Esophagus muscularis mucosa (tissue), 3 donors: ENCODE results near the gene FGF14.

Source experiments
- CTCF ChIP-seq, 3 experiments: fragments of 200-600 bp in 2 of 3; fragments of 450-650 bp in 1 of 3; sonication (generic) in 2 of 3; IDR thresholded peaks; one replicate each; pipeline ENCODE4 v1.5.1; 2017 to 2019; ENCODE audit warnings: antibody characterized with exemption in 3 of 3, mild to moderate bottlenecking in 2 of 3, moderate library complexity in 1 of 3
- POLR2A ChIP-seq: fragments of 450-650 bp; IDR thresholded peaks from one replicate; pipeline ENCODE4 v1.6.1; 2017; ENCODE audit warnings: antibody characterized with exemption, moderate library complexity, mild to moderate bottlenecking, low read depth
- POLR2AphosphoS5 ChIP-seq, 2 donors: sonication (generic); formaldehyde crosslinking; IDR thresholded peaks; one replicate each; pipeline ENCODE4 v1.6.1; 2017; ENCODE audit warnings: antibody characterized with exemption in 2 of 2

GRCh38 chr13:102276404-102276803, 125.4 kb downstream of the FGF14 start:
- TF ChIP-seq CTCF (IDR thresholded peaks at IDR 0.05) (no peak), POLR2A (no peak), POLR2AphosphoS5 (IDR thresholded peaks at IDR 0.05) (no peak)
